Measurements from ENCODE around the gene ATPAF2. TPM values are rescaled to one million over a fixed set of nuclear protein-coding genes. Genes with fewer than 3 reads are reported as not detected.

Gene ATPAF2
- total RNA-seq, 2 donors from 2014 or later, result 31.4 to 50.8 TPM

DNA sequence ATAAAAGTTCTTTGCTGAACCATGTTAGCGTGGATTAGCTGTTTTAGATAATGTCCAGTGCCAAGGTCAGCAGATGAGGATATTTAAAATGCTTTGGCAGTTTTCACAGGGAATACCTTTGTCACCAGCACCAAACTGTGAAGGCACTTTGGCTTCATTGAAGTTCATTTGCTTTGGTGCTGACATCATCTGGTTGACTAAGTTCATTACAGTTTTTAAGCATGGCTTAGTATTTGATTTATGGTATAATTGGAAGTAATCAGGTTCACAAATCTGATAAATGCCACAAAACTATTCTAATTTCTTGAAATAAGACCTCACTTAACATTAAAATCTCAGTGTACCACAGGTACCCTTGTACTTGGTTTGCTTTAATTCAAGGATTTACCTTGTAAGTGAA is 4.5 kb upstream of the ATPAF2 start:
- Histone ChIP-seq H3K4me1 (ENCODE audit: control insufficient read depth, insufficient read depth, low read length) (peaks cover 7% of the 10 kb centered on the region), H3K9ac (ENCODE audit: extremely low read depth, low read length, poor library complexity, severe bottlenecking) (no peak overlapping the region), H3K4me3 (ENCODE audit: low read length) (peak overlapping the region; percentile 97), H3K9me3 (ENCODE audit: control insufficient read depth, low read length) (peaks cover 4% of the 10 kb centered on the region), H3K27me3 (ENCODE audit: control insufficient read depth, insufficient read depth, low read length, poor library complexity, severe bottlenecking) (no peaks in the 10 kb centered on the region), H3K27ac (ENCODE audit: low read depth, low read length) (no peak overlapping the region), H3K36me3 (ENCODE audit: control insufficient read depth, insufficient read depth, low read length) (peaks cover 60% of the 10 kb centered on the region)
- peaks cover 30% of the 10 kb centered on the region for H3K4me1 Mint-ChIP-seq
- DNase-seq, result no peak
- peaks cover 33% of the 10 kb centered on the region for H3K36me3 Mint-ChIP-seq (ENCODE audit: low read depth)
- 88 to 95% methylated on average over 1 of the region's 1 CpG for WGBS, 2 experiments (ENCODE audit: insufficient coverage in 1 of 2, insufficient read length in 1 of 2)
- H3K27me3 Mint-ChIP-seq (ENCODE audit: insufficient read depth), result no peaks in the 10 kb centered on the region
- no peak overlapping the region for H3K27ac Mint-ChIP-seq
- no peaks in the 10 kb centered on the region for H3K9me3 Mint-ChIP-seq
- H3K4me3 Mint-ChIP-seq, result no peak overlapping the region
- TF ChIP-seq, protein P1, sequence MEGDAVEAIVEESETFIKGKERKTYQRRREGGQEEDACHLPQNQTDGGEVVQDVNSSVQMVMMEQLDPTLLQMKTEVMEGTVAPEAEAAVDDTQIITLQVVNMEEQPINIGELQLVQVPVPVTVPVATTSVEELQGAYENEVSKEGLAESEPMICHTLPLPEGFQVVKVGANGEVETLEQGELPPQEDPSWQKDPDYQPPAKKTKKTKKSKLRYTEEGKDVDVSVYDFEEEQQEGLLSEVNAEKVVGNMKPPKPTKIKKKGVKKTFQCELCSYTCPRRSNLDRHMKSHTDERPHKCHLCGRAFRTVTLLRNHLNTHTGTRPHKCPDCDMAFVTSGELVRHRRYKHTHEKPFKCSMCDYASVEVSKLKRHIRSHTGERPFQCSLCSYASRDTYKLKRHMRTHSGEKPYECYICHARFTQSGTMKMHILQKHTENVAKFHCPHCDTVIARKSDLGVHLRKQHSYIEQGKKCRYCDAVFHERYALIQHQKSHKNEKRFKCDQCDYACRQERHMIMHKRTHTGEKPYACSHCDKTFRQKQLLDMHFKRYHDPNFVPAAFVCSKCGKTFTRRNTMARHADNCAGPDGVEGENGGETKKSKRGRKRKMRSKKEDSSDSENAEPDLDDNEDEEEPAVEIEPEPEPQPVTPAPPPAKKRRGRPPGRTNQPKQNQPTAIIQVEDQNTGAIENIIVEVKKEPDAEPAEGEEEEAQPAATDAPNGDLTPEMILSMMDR (conservative IDR thresholded peaks at IDR 0.05), result peak; percentile 41

DNA sequence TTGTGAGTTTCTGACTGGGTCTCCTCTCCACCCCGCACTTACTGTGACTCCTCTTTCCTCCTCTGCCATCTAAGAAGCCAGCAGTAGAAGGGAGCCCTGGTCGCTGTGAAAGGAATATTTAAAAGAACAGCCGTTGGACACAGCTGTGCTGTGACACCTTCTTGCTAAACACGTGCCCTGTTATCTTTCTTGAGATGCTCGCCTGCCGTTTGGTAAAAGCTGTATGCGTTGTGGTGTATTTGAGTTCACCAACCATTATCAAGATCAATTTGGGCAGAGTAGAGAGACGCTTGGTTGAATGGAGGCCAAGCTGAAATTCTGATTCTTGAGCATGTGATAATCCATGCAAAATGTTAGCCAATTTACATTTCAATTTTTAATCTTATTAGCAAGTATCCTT is 4.0 kb upstream of the ATPAF2 start:
- H3K4me3 Mint-ChIP-seq, result peak overlapping the region; percentile 6
- H3K4me1 ChIP-seq (ENCODE audit: control insufficient read depth, insufficient read depth, low read length), result peaks cover 7% of the 10 kb centered on the region
- no peak overlapping the region for H3K27ac ChIP-seq (ENCODE audit: low read depth, low read length)
- peaks cover 55% of the 10 kb centered on the region for H3K36me3 ChIP-seq (ENCODE audit: control insufficient read depth, insufficient read depth, low read length)
- H3K9ac ChIP-seq (ENCODE audit: extremely low read depth, low read length, poor library complexity, severe bottlenecking), result no peak overlapping the region
- H3K27ac Mint-ChIP-seq, result peak overlapping the region; percentile 8
- peaks cover 4% of the 10 kb centered on the region for H3K9me3 ChIP-seq (ENCODE audit: control insufficient read depth, low read length)
- 86 to 91% methylated on average over 6 to 8 of the region's 8 CpGs for WGBS, 2 experiments (ENCODE audit: insufficient coverage in 1 of 2, insufficient read length in 1 of 2)
- H3K9me3 Mint-ChIP-seq, result no peaks in the 10 kb centered on the region
- DNase-seq, result no peak
- no peaks in the 10 kb centered on the region for H3K27me3 ChIP-seq (ENCODE audit: control insufficient read depth, insufficient read depth, low read length, poor library complexity, severe bottlenecking)
- no peaks in the 10 kb centered on the region for H3K27me3 Mint-ChIP-seq (ENCODE audit: insufficient read depth)
- TF ChIP-seq, protein P1 (conservative IDR thresholded peaks at IDR 0.05), result no peak
- peaks cover 35% of the 10 kb centered on the region for H3K4me1 Mint-ChIP-seq
- peak overlapping the region; percentile 97 for H3K4me3 ChIP-seq (ENCODE audit: low read length)
- H3K36me3 Mint-ChIP-seq (ENCODE audit: low read depth), result peaks cover 30% of the 10 kb centered on the region

DNA sequence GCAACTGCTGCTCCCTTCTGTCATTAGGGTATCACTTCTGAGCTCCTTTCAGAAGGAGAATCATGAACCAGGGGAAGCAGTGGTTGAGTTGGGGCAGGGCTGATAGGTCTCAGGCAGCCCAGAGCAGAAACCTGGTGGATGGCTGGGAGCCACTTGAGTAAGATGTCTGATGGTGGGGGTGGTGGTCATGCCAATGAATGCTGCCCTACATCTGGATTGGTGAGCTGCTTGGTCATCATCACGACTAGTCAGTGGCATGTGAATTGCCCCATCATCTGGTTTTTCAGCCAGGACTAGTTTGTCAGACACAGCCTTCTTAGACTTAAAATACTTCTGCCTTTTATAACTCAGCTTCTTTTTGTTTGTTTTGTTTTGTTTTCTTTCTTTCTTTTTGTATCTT is 2.8 kb upstream of the ATPAF2 start:
- Mint-ChIP-seq H3K4me3 (peak overlapping the region; percentile 92), H3K36me3 (ENCODE audit: low read depth) (peaks cover 21% of the 10 kb centered on the region), H3K27ac (no peak overlapping the region), H3K4me1 (peaks cover 42% of the 10 kb centered on the region), H3K27me3 (ENCODE audit: insufficient read depth) (no peaks in the 10 kb centered on the region), H3K9me3 (no peaks in the 10 kb centered on the region)
- H3K27me3 ChIP-seq (ENCODE audit: control insufficient read depth, insufficient read depth, low read length, poor library complexity, severe bottlenecking), result no peaks in the 10 kb centered on the region
- peaks cover 47% of the 10 kb centered on the region for H3K36me3 ChIP-seq (ENCODE audit: control insufficient read depth, insufficient read depth, low read length)
- TF ChIP-seq, protein P1 (conservative IDR thresholded peaks at IDR 0.05), result no peak
- H3K9ac ChIP-seq (ENCODE audit: extremely low read depth, low read length, poor library complexity, severe bottlenecking), result no peak overlapping the region
- peak overlapping the region; percentile 97 for H3K4me3 ChIP-seq (ENCODE audit: low read length)
- peaks cover 7% of the 10 kb centered on the region for H3K4me1 ChIP-seq (ENCODE audit: control insufficient read depth, insufficient read depth, low read length)
- DNase-seq, result no peak
- no peaks in the 10 kb centered on the region for H3K9me3 ChIP-seq (ENCODE audit: control insufficient read depth, low read length)
- 89% methylated on average over 1 of the region's 1 CpG; no CpG with 5 or more reads in 1 of the 2 experiments for WGBS, 2 experiments (ENCODE audit: insufficient coverage in 1 of 2, insufficient read length in 1 of 2)
- no peak overlapping the region for H3K27ac ChIP-seq (ENCODE audit: low read depth, low read length)
